ENCODE data around the gene NNMT.

The NNMT gene

GRCh38 chr11:114263513-114264170 lies 32.6 kb upstream of the NNMT start:
- DNase-seq: peak; percentile 43

- no peak for DNase-seq
These were observed 31.8 kb upstream of the NNMT start for GRCh38 chr11:114264381-114264780.

DNA sequence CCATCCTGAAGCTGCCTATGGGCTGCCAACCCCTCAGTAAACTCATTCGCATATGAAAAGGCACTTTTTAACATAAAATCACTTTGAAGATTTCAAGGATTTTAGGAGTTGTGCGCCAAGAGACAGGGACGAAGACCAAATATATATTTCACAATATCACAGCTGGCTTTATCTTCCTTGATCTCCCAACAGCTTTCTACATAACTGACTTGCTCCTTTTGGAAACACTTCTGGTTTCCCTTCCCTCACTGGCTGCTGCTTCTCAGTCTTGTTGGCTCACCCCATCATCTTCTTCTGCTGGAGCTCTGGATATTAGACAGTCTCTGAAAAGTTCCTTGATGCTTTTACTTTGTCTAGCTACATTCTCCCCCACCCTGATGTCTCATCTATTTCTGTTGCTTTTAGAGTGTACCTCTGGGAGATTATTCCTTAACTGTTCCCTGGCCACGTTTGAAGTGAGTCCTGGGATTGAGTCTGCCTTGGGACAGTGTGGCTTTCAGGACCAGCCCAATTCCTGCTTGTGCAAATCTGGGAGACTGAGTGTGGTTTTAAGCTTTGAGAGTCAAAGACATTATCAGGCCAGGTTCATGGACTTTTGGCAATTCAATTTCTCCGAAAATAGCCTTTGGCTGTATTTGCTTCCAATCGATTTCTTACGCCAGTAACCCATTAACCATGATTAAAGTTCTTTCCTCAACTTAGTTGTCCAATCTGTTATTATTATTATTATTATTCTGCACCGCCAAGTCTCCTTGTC lies 30.9 kb upstream of the NNMT start:
- DNase-seq: no peak

GRCh38 chr11:114269498-114269897 lies 26.7 kb upstream of the NNMT start:
- DNase-seq: no peak

DNA sequence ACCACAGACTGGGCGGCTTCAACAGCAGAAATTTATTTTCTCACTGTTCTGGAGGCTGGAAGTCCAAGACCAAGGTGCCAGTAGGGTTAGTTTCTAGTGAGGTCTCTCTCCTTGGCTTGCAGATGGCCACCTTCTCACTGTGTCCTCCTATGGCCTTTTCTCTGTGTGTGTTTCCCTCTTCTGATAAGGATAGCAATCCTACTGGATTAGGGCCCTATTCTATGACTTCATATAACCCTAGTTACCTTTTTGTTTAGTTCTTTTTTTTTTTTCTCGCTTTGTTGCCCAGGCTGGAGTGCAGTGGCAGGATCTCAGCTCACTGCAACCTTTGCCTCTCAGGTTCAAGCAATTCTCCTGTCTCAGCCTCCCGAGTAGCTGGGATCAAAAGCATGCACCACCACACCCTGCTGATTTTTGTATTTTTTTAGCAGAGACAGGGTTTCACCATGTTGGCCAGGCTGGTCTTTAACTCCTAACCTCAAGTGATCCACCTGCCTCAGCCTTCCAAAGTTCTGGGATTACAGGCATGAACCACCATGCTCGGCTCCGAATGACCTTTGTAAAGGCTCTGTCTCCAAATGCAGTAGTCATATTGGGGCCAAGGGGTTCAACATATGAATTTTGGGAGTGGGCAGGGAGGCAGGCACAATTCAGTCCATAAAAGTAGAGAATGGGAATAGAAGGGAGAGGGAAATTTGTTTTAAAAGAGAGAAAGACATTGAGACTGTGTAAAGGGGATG lies 25.5 kb upstream of the NNMT start:
- no peak for DNase-seq

DNA sequence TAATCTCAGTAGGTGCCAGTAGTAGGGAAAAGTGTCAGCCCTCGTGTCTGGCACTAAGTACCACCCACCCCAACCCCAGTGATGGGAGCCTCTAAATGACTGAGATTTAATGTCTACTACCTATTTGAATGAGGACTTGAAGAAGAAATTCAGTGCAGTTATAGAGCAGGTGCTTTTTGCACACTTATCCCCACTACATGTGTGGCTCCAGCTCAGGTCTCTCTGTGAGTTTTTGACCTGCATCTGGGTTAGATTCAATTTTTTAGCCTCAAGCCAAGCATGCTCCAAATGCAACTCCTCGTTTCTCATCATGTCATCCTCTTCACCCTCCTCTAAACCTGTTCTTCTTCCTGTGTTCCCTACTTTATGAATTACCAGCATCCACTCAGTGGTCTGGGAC lies 24.9 kb upstream of the NNMT start:
- DNase-seq: no peak

DNA sequence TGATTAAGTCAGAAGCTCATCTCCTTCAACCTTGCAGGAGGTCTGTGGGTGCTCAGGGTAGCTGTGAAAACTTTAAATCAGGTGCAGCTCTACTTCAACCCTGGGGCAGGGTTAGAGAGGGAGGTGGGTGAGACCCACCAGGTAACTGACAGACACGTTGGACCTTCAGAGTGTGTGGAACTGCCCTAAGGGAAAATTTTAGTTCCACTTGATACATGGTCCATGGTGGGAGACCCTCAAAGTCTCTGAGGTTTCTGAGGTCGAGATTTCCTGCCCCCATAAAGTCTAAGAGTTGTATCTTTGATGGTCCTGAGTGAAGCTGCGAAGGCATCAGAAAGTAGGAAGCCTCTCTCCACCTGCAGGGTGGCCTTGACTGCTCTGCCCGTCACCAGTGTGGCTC lies 23.9 kb upstream of the NNMT start:
- DNase-seq: no peak

DNA sequence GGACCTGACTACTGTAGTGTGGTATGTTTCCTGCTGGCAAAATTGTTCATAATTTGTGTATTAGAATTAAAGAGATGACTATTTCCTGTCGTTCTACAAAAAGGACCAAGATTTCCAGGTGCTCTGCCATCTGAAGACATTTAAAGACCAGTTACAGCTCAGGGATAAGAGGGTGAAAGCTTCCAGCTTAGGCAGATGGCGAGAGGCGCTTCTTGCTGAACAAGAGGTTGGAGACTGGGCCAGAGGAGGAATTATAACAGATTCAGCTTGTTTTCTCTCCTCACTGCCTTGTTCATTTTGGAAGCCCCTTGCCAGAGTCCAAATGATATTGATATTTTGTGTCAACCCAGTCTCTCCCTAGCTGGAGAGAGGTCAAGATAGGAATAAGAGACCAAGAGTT lies 23.1 kb upstream of the NNMT start:
- DNase-seq: peak; percentile 73

DNA sequence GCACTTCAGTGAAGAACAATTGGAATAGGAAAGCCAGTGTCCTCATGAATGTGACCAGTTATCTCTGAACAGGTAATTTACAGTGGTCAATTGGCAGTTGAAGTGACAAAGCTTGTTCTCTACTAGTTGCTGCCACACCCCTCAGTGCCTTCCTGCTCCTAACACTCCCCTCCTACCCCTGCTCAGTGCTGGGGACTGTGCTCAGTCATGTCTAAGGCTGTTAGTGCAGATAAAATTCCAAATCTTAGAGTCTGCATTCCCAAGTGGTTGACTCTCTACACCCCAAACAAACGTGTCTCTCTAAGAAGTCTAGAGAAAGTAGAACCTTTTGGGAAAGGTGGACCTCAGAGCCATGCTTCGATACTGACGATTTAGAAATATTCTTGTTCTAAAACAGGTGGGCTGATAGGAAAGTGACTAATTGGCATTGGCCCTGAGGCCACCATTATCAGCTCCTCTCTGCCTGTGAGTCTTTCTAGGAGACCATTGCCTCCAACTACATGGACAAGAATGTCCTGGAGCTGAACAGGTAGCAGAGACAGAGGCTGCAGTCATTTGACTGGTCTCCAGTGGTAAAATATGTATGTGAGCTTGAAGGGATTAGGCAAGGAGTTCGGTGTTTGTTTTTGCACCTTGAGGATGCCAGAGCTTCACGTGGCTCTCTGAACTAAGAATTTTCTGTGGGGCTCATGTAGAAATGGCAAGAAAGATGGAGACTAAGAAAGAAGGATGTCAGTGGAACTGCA lies 22.1 kb upstream of the NNMT start:
- no peak for DNase-seq

GRCh38 chr11:114274637-114275036 lies 21.6 kb upstream of the NNMT start:
- DNase-seq: no peak

DNA sequence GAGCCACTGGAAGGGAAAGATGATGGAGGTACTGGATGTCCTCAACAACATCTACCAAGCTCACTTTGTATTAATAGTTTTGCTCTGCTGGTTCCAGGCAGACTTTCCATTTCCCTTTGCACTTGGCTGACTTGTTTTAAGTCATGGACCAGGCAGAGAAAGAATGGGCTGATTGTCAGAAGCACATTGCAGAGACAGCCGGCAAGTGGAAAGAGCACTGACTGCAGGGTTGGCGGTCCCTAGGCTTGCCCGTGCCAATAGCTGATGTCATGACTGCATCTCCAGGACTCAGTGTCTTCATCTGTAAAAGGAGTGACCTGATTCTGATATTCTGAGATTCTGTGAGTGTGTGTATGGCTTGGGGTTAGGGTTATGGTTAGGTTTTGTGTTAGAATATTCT lies 20.9 kb upstream of the NNMT start:
- no peak for DNase-seq

DNA sequence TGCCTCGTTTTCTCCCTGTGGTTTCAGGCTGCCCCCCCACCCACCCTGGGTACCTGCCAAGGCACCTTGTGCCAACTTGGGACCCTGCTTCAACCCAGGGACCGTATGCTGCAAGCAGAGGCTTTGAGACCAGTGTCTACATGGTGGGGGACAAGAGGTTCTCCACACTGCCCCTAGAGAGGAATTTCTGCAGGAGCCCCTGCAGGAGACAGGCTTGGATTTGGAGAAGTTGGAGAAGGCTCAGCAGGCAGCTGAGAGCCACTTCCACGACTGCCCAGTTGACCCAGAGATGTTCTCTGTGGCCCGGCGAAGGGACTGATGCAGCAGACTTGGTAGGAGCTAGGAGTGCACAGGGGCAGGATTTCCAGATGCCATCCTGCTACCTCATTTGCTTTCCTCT lies 20.1 kb upstream of the NNMT start:
- DNase-seq: no peak

GRCh38 chr11:114277637-114278341 lies 18.4 kb upstream of the NNMT start:
- no peak for DNase-seq

- no peak for DNase-seq
These were observed 17.7 kb upstream of the NNMT start for GRCh38 chr11:114278342-114279065.

DNA sequence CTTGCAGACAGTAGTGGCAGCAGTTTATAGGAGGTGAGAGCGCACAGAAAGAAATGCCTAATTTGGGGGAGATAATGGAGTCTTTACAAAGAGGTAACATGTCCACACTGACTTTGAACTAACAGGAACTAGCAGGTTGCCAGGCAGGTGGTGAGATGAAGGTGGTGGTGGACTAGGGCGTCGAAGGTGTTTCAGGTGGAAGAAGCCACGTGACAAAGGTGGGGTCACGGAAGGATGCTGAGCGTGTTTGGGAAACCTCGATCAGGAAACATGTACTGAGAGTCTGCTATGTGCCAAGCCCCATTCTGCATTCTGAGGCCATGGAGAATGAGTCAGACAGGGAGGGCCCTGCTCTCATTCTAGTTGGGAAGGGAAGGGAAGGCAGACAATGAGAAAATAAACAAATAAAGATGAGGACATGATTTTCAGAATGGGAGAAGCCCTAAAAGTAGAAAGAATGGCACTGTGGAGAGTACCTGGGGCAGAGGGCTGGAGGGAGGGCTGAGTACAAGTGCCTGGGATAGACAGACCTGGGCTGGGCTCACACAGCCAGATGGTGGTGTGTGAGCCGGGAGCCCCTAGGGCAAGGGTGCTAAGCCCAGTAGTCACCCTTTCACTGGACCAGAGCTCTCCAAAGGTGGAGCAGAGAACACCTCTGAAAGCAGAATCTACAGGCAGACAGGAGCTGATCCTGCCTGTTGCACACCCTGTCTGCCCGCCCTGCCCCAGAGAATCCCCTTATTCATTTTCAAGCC lies 16.2 kb upstream of the NNMT start:
- peak; percentile 24 for DNase-seq

- peak; percentile 82 for DNase-seq
These were observed 15.5 kb upstream of the NNMT start for GRCh38 chr11:114280696-114281095.

DNA sequence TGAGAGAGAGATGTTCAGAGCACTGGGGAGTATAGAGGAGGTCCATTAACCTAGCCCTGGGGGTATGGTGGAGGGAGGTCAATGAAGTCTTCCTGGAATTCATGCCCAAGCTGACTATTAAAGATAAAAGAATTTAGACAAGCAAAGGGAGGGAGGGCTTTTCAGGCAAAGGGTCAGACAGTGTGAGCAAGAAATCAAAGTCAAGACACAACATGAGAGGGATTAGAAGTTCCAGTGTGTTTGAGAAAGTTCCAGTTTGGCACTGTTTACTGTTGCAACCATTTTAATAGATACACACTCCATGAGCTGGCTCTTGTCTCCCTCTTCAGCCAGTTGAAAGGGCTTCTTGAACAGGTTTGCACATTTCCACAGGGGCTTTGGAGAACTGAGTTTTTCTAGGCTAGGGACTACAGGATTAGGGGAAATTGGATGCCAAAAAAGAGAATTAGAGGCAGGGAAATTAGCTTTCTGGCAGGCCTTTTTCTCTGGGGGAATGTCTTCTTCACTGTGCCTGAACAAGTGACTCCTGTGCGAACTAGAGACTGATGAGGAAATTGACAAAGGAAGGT lies 14.7 kb upstream of the NNMT start:
- no peak for DNase-seq

DNA sequence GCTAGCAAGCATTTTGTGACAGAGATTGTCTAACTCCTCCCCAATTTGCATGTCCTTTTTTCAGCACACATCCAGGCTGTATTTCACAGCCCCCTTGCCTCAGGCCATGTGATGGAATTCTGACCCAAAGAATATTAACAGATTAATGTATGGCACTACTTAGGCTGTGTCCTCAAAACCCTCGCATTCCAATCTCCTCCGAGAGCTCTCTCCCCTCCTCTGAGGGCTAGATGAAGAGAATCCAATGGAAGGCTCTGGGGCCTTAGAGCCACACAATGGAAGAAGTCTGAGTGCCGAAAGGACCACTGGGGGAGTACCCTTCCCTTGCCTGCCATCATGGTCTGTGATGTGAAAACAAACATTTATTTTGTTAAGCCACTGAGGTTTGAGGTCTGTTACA lies 13.7 kb upstream of the NNMT start:
- DNase-seq: no peak

GRCh38 chr11:114283422-114283821 lies 12.8 kb upstream of the NNMT start:
- DNase-seq: no peak

- DNase-seq: no peak
These were observed 12.2 kb upstream of the NNMT start for GRCh38 chr11:114284021-114284420.

DNA sequence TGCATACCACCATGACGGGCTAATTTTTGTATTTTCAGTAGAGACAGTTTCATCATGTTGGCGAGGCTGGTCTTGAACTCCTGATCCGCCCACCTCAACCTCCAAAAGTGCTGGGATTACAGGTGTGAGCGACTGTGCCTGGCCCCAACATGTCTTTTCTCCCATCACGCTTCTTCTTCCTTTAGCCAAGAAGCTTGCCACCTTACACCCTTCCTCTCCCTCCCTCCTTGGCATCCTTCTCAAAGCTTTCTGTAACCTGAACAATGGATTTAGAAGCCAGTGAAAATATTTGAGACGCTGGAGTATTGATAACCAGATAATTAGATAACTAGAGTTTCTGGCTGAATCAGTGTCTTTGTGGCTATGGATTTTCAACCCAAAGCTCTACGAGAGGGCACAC lies 11.3 kb upstream of the NNMT start:
- no peak for DNase-seq
